GM12878 (cell line): Measurements from ENCODE around the gene NRDE2.

ENCODE experiments used
- BHLHE40 ChIP-seq, 2 experiments: fragments of 450-650 bp in 1 of 2; IDR thresholded peaks; 2 replicates each; pipeline ENCODE4 v1.6.1; 2011 to 2017; ENCODE audit warnings: low read depth in 2 of 2, borderline replicate concordance in 1 of 2, improper control_type of control experiment in 1 of 2, low read length in 1 of 2, mild to moderate bottlenecking in 1 of 2
- ETV6 ChIP-seq, 2 experiments: fragments of 450-650 bp in 1 of 2; IDR thresholded peaks in 1 of 2; conservative IDR thresholded peaks in 1 of 2; 2 replicates each; pipeline ENCODE4 v1.6.1; 2014; ENCODE audit warnings: antibody characterized with exemption in 1 of 2, borderline replicate concordance in 1 of 2, low read depth in 1 of 2, mild to moderate bottlenecking in 1 of 2, moderate library complexity in 1 of 2
- HDAC2 ChIP-seq: fragments of 200-600 bp; sonication (generic); IDR thresholded peaks from 2 replicates; pipeline ENCODE4 v1.6.1; 2017
- JUNB ChIP-seq: IDR thresholded peaks from 2 replicates; pipeline ENCODE4 v1.6.1; 2016; ENCODE audit warnings: antibody characterized with exemption, mild to moderate bottlenecking
- JUND ChIP-seq: IDR thresholded peaks from 2 replicates; pipeline ENCODE4 v1.6.1; 2012; ENCODE audit warnings: low read depth, mild to moderate bottlenecking, low read length, improper control_type of control experiment, moderate library complexity
- POLR2A ChIP-seq: IDR thresholded peaks from 2 replicates; pipeline ENCODE4 v1.6.1; 2011; ENCODE audit warnings: low read depth, mild to moderate bottlenecking, low read length
- SP1 ChIP-seq: IDR thresholded peaks from one replicate; pipeline ENCODE4 v1.6.1; 2011; ENCODE audit warnings: low read depth, low read length
- STAT1 ChIP-seq: fragments of 450-650 bp; conservative IDR thresholded peaks from 2 replicates; pipeline ENCODE4 v1.6.1; 2014; ENCODE audit warnings: antibody characterized with exemption, mild to moderate bottlenecking
- TAF1 ChIP-seq: IDR thresholded peaks from 2 replicates; pipeline ENCODE4 v1.6.1; 2011; ENCODE audit warnings: mild to moderate bottlenecking, low read depth, low read length, borderline replicate concordance
- ZBED1 ChIP-seq: IDR thresholded peaks from 2 replicates; pipeline ENCODE4 v1.6.1; 2016; ENCODE audit warnings: borderline replicate concordance
- ZZZ3 ChIP-seq: IDR thresholded peaks from 2 replicates; pipeline ENCODE4 v1.6.1; 2011; ENCODE audit warnings: low read depth; ENCODE audit not compliant: control insufficient read depth, insufficient read length
- TF ChIP-seq, protein P1 (sequence below), 3 experiments: IDR thresholded peaks in 2 of 3; conservative IDR thresholded peaks in 1 of 3; 2 replicates each; pipeline ENCODE4 v1.5.1; 2011; ENCODE audit warnings: low read depth in 3 of 3, low read length in 3 of 3, mild to moderate bottlenecking in 3 of 3, control low read depth in 2 of 3, moderate library complexity in 2 of 3, inconsistent platforms in 1 of 3, mixed read lengths in 1 of 3; ENCODE audit not compliant: control insufficient read depth in 2 of 3, insufficient read depth in 1 of 3; ENCODE audit errors: extremely low read depth in 1 of 3
- TF ChIP-seq, protein P2 (sequence below): fragments of 450-650 bp; IDR thresholded peaks from 2 replicates; pipeline ENCODE4 v1.6.1; 2018; ENCODE audit warnings: mild to moderate bottlenecking, low read depth, moderate library complexity; ENCODE audit not compliant: partially characterized antibody
- TF ChIP-seq, protein P3 (sequence below): fragments of 450-650 bp; formaldehyde crosslinking; IDR thresholded peaks from 2 replicates; pipeline ENCODE4 v1.4.0; 2022; ENCODE audit warnings: mild to moderate bottlenecking, moderate library complexity

DNA sequence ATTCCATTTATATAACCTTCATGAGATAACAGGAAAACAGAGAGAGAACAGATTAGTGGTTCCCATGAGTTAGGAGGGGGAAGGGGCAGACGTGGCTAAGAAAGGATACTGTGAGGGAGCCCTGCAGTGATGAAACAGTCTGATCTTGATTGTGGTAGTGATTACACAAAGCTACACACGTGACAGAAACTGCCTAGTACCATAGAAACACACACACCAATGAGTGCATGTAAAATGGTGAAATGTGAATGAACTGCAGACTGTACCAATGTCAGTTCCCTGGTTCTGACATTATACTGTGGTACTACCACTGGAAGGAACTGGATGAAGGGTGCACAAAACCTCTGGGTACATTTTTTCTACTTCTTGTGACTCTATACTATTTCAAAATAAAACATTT, 36.9 kb downstream of the NRDE2 start:
- TF ChIP-seq JUNB (no peak), SP1 (no peak), ZZZ3 (no peak), TAF1 (no peak), STAT1 (no peak), ETV6 (conservative IDR thresholded peaks at IDR 0.05 in 1 of 2, IDR thresholded peaks at IDR 0.05 in 1 of 2; ENCODE audit: borderline replicate concordance in 1 of 2, low read depth in 1 of 2) (no peak), POLR2A (no peak), JUND (no peak), HDAC2 (no peak), ZBED1 (no peak), BHLHE40 (IDR thresholded peaks at IDR 0.05; ENCODE audit: borderline replicate concordance in 1 of 2, low read depth in 2 of 2, low read length in 1 of 2) (no peak)
- TF ChIP-seq, protein P1, sequence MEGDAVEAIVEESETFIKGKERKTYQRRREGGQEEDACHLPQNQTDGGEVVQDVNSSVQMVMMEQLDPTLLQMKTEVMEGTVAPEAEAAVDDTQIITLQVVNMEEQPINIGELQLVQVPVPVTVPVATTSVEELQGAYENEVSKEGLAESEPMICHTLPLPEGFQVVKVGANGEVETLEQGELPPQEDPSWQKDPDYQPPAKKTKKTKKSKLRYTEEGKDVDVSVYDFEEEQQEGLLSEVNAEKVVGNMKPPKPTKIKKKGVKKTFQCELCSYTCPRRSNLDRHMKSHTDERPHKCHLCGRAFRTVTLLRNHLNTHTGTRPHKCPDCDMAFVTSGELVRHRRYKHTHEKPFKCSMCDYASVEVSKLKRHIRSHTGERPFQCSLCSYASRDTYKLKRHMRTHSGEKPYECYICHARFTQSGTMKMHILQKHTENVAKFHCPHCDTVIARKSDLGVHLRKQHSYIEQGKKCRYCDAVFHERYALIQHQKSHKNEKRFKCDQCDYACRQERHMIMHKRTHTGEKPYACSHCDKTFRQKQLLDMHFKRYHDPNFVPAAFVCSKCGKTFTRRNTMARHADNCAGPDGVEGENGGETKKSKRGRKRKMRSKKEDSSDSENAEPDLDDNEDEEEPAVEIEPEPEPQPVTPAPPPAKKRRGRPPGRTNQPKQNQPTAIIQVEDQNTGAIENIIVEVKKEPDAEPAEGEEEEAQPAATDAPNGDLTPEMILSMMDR (IDR thresholded peaks at IDR 0.05 in 2 of 3, conservative IDR thresholded peaks at IDR 0.05 in 1 of 3; ENCODE audit: control insufficient read depth in 2 of 3, extremely low read depth in 1 of 3, insufficient read depth in 1 of 3, low read depth in 3 of 3, low read length in 3 of 3), result no peak
- TF ChIP-seq, protein P2, sequence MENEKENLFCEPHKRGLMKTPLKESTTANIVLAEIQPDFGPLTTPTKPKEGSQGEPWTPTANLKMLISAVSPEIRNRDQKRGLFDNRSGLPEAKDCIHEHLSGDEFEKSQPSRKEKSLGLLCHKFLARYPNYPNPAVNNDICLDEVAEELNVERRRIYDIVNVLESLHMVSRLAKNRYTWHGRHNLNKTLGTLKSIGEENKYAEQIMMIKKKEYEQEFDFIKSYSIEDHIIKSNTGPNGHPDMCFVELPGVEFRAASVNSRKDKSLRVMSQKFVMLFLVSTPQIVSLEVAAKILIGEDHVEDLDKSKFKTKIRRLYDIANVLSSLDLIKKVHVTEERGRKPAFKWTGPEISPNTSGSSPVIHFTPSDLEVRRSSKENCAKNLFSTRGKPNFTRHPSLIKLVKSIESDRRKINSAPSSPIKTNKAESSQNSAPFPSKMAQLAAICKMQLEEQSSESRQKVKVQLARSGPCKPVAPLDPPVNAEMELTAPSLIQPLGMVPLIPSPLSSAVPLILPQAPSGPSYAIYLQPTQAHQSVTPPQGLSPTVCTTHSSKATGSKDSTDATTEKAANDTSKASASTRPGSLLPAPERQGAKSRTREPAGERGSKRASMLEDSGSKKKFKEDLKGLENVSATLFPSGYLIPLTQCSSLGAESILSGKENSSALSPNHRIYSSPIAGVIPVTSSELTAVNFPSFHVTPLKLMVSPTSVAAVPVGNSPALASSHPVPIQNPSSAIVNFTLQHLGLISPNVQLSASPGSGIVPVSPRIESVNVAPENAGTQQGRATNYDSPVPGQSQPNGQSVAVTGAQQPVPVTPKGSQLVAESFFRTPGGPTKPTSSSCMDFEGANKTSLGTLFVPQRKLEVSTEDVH, result no peak
- TF ChIP-seq, protein P3, sequence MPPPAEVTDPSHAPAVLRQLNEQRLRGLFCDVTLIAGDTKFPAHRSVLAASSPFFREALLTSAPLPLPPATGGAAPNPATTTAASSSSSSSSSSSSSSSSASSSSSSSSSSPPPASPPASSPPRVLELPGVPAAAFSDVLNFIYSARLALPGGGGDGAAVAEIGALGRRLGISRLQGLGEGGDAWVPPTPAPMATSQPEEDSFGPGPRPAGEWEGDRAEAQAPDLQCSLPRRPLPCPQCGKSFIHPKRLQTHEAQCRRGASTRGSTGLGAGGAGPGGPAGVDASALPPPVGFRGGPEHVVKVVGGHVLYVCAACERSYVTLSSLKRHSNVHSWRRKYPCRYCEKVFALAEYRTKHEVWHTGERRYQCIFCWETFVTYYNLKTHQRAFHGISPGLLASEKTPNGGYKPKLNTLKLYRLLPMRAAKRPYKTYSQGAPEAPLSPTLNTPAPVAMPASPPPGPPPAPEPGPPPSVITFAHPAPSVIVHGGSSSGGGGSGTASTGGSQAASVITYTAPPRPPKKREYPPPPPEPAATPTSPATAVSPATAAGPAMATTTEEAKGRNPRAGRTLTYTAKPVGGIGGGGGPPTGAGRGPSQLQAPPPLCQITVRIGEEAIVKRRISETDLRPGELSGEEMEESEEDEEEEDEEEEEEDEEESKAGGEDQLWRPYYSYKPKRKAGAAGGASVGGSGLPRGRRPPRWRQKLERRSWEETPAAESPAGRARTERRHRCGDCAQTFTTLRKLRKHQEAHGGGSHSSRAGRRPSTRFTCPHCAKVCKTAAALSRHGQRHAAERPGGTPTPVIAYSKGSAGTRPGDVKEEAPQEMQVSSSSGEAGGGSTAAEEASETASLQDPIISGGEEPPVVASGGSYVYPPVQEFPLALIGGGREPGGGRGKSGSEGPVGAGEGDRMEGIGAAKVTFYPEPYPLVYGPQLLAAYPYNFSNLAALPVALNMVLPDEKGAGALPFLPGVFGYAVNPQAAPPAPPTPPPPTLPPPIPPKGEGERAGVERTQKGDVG (CRISPR knock-in tag), result no peak
